Endodermal cell (in vitro differentiated cells): ENCODE results near the gene COLEC11. TPM values are rescaled to one million over a fixed set of nuclear protein-coding genes. Genes with fewer than 3 reads are reported as not detected.

Experiments used
- DNase-seq: peaks from one replicate; pipeline ENCODE4 v3.0.0-alpha.2; 2017
- H3K27ac ChIP-seq: 2 replicates; pipeline ENCODE4 v1.5.1; 2013; ENCODE audit warnings: mild to moderate bottlenecking, low read depth, low read length, moderate library complexity
- H3K27me3 ChIP-seq: 2 replicates; pipeline ENCODE4 v1.6.1; 2013; ENCODE audit warnings: mild to moderate bottlenecking, low read length, moderate library complexity; ENCODE audit not compliant: insufficient read depth, control insufficient read depth, poor library complexity, severe bottlenecking
- H3K36me3 ChIP-seq: 2 replicates; pipeline ENCODE4 v1.7.0; 2013; ENCODE audit warnings: mild to moderate bottlenecking, low read length, moderate library complexity; ENCODE audit not compliant: control insufficient read depth, insufficient read depth
- H3K4me1 ChIP-seq: one replicate; pipeline ENCODE4 v1.7.0; 2013; ENCODE audit warnings: low read length; ENCODE audit not compliant: control insufficient read depth, insufficient read depth
- H3K4me3 ChIP-seq: 2 replicates; pipeline ENCODE4 v1.5.1; 2013; ENCODE audit warnings: mild to moderate bottlenecking, low read length, moderate library complexity
- H3K9ac ChIP-seq: 2 replicates; pipeline ENCODE4 v1.6.1; 2013; ENCODE audit warnings: mild to moderate bottlenecking, low read length, moderate library complexity; ENCODE audit not compliant: poor library complexity, severe bottlenecking; ENCODE audit errors: extremely low read depth
- H3K9me3 ChIP-seq: 2 replicates; pipeline ENCODE4 v1.6.1; 2013; ENCODE audit warnings: mild to moderate bottlenecking, low read length, moderate library complexity; ENCODE audit not compliant: control insufficient read depth
- H3K27ac Mint-ChIP-seq: 2 replicates; pipeline ENCODE4 v1.8.0; 2020; ENCODE audit warnings: mixed read lengths
- H3K27me3 Mint-ChIP-seq: 2 replicates; pipeline ENCODE4 v1.8.0; 2021; ENCODE audit warnings: mild to moderate bottlenecking, mixed read lengths; ENCODE audit not compliant: insufficient read depth
- H3K36me3 Mint-ChIP-seq: 2 replicates; pipeline ENCODE4 v1.8.0; 2020; ENCODE audit warnings: low read depth, mixed read lengths
- H3K4me1 Mint-ChIP-seq: 2 replicates; pipeline ENCODE4 v1.8.0; 2020; ENCODE audit warnings: mixed read lengths
- H3K4me3 Mint-ChIP-seq: 2 replicates; pipeline ENCODE4 v1.8.0; 2020; ENCODE audit warnings: mild to moderate bottlenecking, moderate library complexity, mixed read lengths
- H3K9me3 Mint-ChIP-seq: 2 replicates; pipeline ENCODE4 v1.8.0; 2020; ENCODE audit warnings: mild to moderate bottlenecking, mixed read lengths
- CTCF ChIP-seq: fragments of 200-600 bp; sonication (generic); conservative IDR thresholded peaks from 2 replicates; pipeline ENCODE4 v1.5.0; 2021; ENCODE audit warnings: antibody characterized with exemption, mild to moderate bottlenecking
- WGBS, 2 experiments: methylation state at CpG; one replicate each; pipeline versions ENCODE4 v1.1.5 to v1.1.7; 2013; ENCODE audit warnings: missing lambda C conversion rate in 2 of 2, mixed read lengths in 1 of 2; ENCODE audit not compliant: insufficient coverage in 1 of 2, insufficient read length in 1 of 2; 5-methylcytosine and 5-hydroxymethylcytosine counted together
- total RNA-seq, 2 donors: library from RNA; stranded (reverse); fragmentation: NEBNext Ultra II Directional in 1 of 2; extraction: Animal tissue kit (Norgen Biotek cat#: 25700) in 1 of 2; gene quantifications; 2 replicates in 1 of 2; 3 replicates in 1 of 2; pipeline ENCODE4 v1.2.1, GENCODE V29; 2021

COLEC11 gene
- total RNA-seq, 2 donors from 2014 or later: 1.1 to 1.5 TPM

- H3K4me1 Mint-ChIP-seq: peaks cover 10% of the 10 kb centered on the region
- H3K4me3 Mint-ChIP-seq: no peak overlapping the region
- Histone ChIP-seq H3K36me3 (no peaks in the 10 kb centered on the region), H3K4me3 (no peak overlapping the region), H3K9me3 (no peaks in the 10 kb centered on the region), H3K27ac (no peak overlapping the region), H3K27me3 (peaks cover 1% of the 10 kb centered on the region), H3K9ac (no peak overlapping the region), H3K4me1 (no peaks in the 10 kb centered on the region)
- 90 to 95% methylated on average over 3 to 8 of the region's 8 CpGs for WGBS, 2 experiments
- H3K36me3 Mint-ChIP-seq: no peaks in the 10 kb centered on the region
- peaks cover 17% of the 10 kb centered on the region for H3K27me3 Mint-ChIP-seq
- no peak for TF ChIP-seq CTCF
- no peak overlapping the region for H3K27ac Mint-ChIP-seq
- no peaks in the 10 kb centered on the region for H3K9me3 Mint-ChIP-seq
- DNase-seq: no peak
Measured at GRCh38 chr2:3646446-3646845, 51.5 kb downstream of the COLEC11 start.

GRCh38 chr2:3647246-3647645 lies 52.3 kb downstream of the COLEC11 start:
- no peak overlapping the region for H3K4me3 Mint-ChIP-seq
- peaks cover 11% of the 10 kb centered on the region for H3K4me1 Mint-ChIP-seq

GRCh38 chr2:3647831-3648651 lies 53.1 kb downstream of the COLEC11 start:
- DNase-seq: no peak
- no peak overlapping the region for H3K4me3 Mint-ChIP-seq
- H3K27ac ChIP-seq: no peak overlapping the region
- H3K9me3 ChIP-seq: no peaks in the 10 kb centered on the region
- TF ChIP-seq CTCF: no peak
- no peak overlapping the region for H3K27ac Mint-ChIP-seq
- WGBS, 2 experiments: 87 to 91% methylated on average over 7 to 14 of the region's 14 CpGs
- peaks cover 11% of the 10 kb centered on the region for H3K4me1 Mint-ChIP-seq
- peaks cover 25% of the 10 kb centered on the region for H3K27me3 Mint-ChIP-seq
- H3K9ac ChIP-seq: no peak overlapping the region
- H3K9me3 Mint-ChIP-seq: no peaks in the 10 kb centered on the region
- no peak overlapping the region for H3K4me3 ChIP-seq
- H3K36me3 Mint-ChIP-seq: no peaks in the 10 kb centered on the region
- H3K27me3 ChIP-seq: peaks cover 8% of the 10 kb centered on the region
- no peaks in the 10 kb centered on the region for H3K36me3 ChIP-seq
- H3K4me1 ChIP-seq: peaks cover 3% of the 10 kb centered on the region

More at GRCh38 chr2:3647246-3647645, 52.3 kb downstream of the COLEC11 start:
- H3K9me3 Mint-ChIP-seq: no peaks in the 10 kb centered on the region
- Histone ChIP-seq H3K36me3 (no peaks in the 10 kb centered on the region), H3K9ac (no peak overlapping the region), H3K27ac (no peak overlapping the region), H3K4me1 (peaks cover 3% of the 10 kb centered on the region), H3K4me3 (no peak overlapping the region), H3K27me3 (peaks cover 8% of the 10 kb centered on the region), H3K9me3 (no peaks in the 10 kb centered on the region)
- H3K27ac Mint-ChIP-seq: no peak overlapping the region
- H3K36me3 Mint-ChIP-seq: no peaks in the 10 kb centered on the region
- no peak for DNase-seq
- no peak for TF ChIP-seq CTCF
- WGBS, 2 experiments: 82 to 83% methylated on average over 10 to 13 of the region's 13 CpGs
- H3K27me3 Mint-ChIP-seq: peaks cover 25% of the 10 kb centered on the region
